Glutamatergic neuron (in vitro differentiated cells): ENCODE measurements around the gene UGP2. TPM values are rescaled to one million over a fixed set of nuclear protein-coding genes. Genes with fewer than 3 reads are reported as not detected.
A peak's percentile ranks its signal among the peaks of the same experiment; 100 is the strongest.

ENCODE experiments used
- DNase-seq: peaks from one replicate; pipeline ENCODE4 v3.0.0; 2022
- H3K27ac Mint-ChIP-seq: one replicate; pipeline ENCODE4 v1.8.0; 2020; ENCODE audit warnings: mild to moderate bottlenecking, mixed read lengths, inconsistent platforms; ENCODE audit not compliant: unreplicated experiment
- H3K27me3 Mint-ChIP-seq: one replicate; pipeline ENCODE4 v1.8.0; 2020; ENCODE audit warnings: mild to moderate bottlenecking, moderate library complexity, mixed read lengths, inconsistent platforms; ENCODE audit not compliant: unreplicated experiment
- H3K36me3 Mint-ChIP-seq: one replicate; pipeline ENCODE4 v1.8.0; 2020; ENCODE audit warnings: mild to moderate bottlenecking, mixed read lengths, inconsistent platforms; ENCODE audit not compliant: unreplicated experiment
- H3K4me1 Mint-ChIP-seq: one replicate; pipeline ENCODE4 v1.8.0; 2020; ENCODE audit warnings: mild to moderate bottlenecking, low read depth, mixed read lengths, inconsistent platforms; ENCODE audit not compliant: unreplicated experiment
- H3K4me3 Mint-ChIP-seq: one replicate; pipeline ENCODE4 v1.8.0; 2020; ENCODE audit warnings: mild to moderate bottlenecking, mixed read lengths, inconsistent platforms; ENCODE audit not compliant: unreplicated experiment
- H3K9me3 Mint-ChIP-seq: one replicate; pipeline ENCODE4 v1.8.0; 2020; ENCODE audit warnings: mild to moderate bottlenecking, moderate library complexity, mixed read lengths, inconsistent platforms; ENCODE audit not compliant: unreplicated experiment
- CTCF ChIP-seq: fragments of 200-600 bp; sonication (generic); IDR thresholded peaks from one replicate; pipeline ENCODE4 v1.5.0; 2021; ENCODE audit not compliant: partially characterized antibody, unreplicated experiment
- total RNA-seq: library from RNA; stranded (reverse); fragmentation: NEBNext Ultra II Directional; extraction: Animal tissue kit (Norgen Biotek cat#: 25700); gene quantifications from one replicate; pipeline ENCODE4 v1.2.1, GENCODE V29; 2021; ENCODE audit not compliant: unreplicated experiment

The UGP2 gene
- total RNA-seq, 1 donor from 2014 or later, result 68.6 TPM

DNA sequence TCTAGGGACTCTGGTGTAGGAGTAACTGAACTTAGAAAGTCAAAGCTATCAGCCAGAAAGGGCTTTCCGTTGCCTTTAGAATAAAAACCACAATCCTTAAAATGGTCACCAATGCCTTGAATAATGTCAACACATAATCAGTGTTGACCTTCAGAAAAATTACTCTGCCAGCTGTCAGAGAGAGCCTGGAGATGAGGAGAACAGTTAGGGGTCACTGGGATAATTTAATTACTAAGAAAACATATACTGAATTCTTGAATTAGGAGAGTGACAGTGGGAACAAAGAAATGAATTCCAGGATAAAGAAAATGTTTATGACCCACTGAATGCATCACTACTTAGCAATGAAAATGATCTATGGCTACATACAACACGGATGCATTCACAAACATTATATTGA, 23.4 kb upstream of the UGP2 start:
- Mint-ChIP-seq H3K4me3 (no peak overlapping the region), H3K27ac (peak overlapping the region; percentile 12), H3K4me1 (peaks cover 5% of the 10 kb centered on the region), H3K9me3 (no peaks in the 10 kb centered on the region), H3K36me3 (no peaks in the 10 kb centered on the region), H3K27me3 (no peaks in the 10 kb centered on the region)
- DNase-seq, result no peak
- no peak for TF ChIP-seq CTCF

DNA sequence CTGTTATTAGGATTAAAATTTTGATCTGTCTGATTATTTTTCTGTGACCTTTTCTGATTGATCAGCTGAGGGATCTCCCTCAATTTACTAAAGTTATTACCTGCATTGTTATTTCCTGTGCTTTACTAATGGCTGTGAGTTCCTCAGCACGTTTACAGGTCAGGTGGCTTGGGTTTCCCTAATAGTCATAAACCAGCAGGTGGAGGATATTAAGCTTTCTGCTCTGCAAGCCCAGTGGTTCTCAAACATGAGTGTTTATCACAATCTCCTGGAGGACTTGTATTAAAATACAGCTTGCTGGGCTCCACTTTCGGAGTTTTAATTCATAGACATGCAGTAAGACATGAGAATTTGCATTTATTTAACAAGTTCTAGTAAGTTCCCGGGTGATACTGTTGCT, 22.4 kb upstream of the UGP2 start:
- no peak for DNase-seq
- Mint-ChIP-seq H3K4me3 (no peak overlapping the region), H3K27ac (peak overlapping the region; percentile 12), H3K9me3 (no peaks in the 10 kb centered on the region), H3K36me3 (no peaks in the 10 kb centered on the region), H3K27me3 (no peaks in the 10 kb centered on the region), H3K4me1 (peaks cover 5% of the 10 kb centered on the region)
- no peak for TF ChIP-seq CTCF

DNA sequence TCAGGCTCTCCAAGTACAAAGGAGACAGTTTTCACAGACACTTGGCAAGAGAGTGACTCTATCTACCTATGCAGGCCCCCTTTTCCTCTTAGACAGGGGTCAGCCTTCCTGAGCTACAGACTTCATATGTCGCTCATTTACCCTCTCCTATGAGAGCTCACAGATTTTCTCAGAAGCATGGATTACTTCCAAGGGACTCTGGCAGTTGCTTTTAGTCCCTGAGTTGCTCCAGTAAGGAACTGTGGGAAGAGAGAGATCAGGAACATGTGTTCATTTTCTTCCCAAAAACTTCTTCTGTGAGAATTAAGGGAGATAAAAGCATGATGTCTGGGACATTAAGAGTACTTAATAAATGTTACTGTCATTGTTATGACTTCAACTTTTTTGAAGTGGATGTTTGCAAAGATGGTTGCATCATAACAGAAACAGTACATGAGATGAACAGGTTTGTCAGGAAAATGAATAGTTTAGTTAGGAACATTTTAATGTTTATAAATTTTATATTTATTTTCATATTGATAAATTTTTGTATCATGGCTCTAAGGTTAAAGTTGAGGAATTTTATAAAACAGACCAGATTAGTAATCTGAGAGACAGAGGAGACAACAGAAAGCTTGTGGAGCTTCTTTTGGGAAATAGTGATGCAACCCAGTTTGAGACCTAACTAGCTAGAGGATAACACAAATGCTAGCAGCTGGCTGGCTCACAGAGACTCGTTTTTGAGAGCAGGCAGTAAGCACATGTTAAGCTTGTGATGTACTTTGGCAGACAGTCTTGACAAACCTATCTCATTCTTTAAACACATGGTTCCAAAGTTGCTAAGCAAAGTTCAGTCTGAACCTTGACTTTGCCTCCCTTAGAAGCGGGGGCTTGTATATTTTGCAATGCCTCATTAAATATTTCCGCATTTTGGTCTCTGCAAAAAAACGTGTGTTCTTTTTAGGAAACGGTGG, 21.7 kb upstream of the UGP2 start:
- H3K9me3 Mint-ChIP-seq, result no peaks in the 10 kb centered on the region
- no peak overlapping the region for H3K4me3 Mint-ChIP-seq
- no peaks in the 10 kb centered on the region for H3K36me3 Mint-ChIP-seq
- no peak for TF ChIP-seq CTCF
- peaks cover 5% of the 10 kb centered on the region for H3K4me1 Mint-ChIP-seq
- no peak overlapping the region for H3K27ac Mint-ChIP-seq
- no peaks in the 10 kb centered on the region for H3K27me3 Mint-ChIP-seq
- DNase-seq, result no peak

DNA sequence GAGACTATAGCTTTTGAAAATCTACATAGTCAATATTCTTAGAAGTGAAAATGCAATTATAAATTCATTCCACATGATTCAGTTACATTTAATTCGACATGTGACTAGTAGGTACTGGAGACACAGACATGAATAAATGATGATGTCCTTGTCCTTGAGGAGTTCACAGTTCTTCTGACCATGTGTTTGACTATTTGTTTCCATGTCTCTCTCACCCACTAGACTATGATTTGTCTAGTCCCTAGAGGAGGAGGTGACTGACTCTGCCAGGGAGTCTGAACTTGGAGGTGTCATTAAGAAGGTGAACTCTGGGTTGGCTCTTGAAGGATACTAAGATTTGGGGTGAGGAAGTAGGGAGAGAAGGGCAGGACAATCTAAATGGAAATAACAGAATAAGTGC, 20.7 kb upstream of the UGP2 start:
- H3K36me3 Mint-ChIP-seq, result no peaks in the 10 kb centered on the region
- no peak for TF ChIP-seq CTCF
- no peaks in the 10 kb centered on the region for H3K27me3 Mint-ChIP-seq
- H3K27ac Mint-ChIP-seq, result peak overlapping the region; percentile 1
- peaks cover 5% of the 10 kb centered on the region for H3K4me1 Mint-ChIP-seq
- DNase-seq, result no peak
- peak overlapping the region; percentile 17 for H3K4me3 Mint-ChIP-seq
- no peaks in the 10 kb centered on the region for H3K9me3 Mint-ChIP-seq

DNA sequence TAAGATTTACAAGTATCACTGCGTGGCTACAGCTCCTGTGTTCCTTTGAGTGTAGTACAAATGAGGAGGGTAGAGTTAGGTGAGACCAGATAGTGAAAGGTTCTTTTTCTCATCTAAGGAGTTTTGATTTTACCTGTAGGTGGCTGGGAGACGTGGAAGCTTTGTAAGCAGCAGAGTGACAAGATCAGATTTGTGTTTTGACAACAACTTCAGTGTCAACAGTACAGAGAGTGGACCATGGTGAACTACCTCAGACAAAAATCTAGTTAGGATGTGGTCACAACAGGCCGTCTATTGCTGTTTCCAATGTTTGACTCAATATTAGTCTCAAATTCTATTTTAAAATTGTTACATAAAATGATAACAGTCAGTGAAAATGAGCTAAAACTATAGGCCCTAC, 20.3 kb upstream of the UGP2 start:
- Mint-ChIP-seq H3K4me1 (peaks cover 5% of the 10 kb centered on the region), H3K9me3 (no peaks in the 10 kb centered on the region), H3K36me3 (no peaks in the 10 kb centered on the region), H3K27ac (peak overlapping the region; percentile 1), H3K4me3 (no peak overlapping the region), H3K27me3 (no peaks in the 10 kb centered on the region)
- no peak for DNase-seq
- no peak for TF ChIP-seq CTCF
